ENCODE data around the gene PSMD11.
"Not testable (repeated sequence)": the region's sequence is repeated elsewhere in the genome, so short reads cannot be mapped to it uniquely, and the experiment has no call there.

The PSMD11 gene

GRCh38 chr17:32444301-32445073, at the start of gene PSMD11:
TSS of gene PSMD11 (plus strand) at chr17:32444510. CDS start at chr17:32444524, 14 bp downstream.
- peak; percentile 98 for DNase-seq

GRCh38 chr17:32396343-32396742, 48.0 kb upstream of the PSMD11 start:
- no peak for DNase-seq

GRCh38 chr17:32398946-32399345, 45.4 kb upstream of the PSMD11 start:
- DNase-seq = no peak

- not testable (repeated sequence) for DNase-seq
Measured at GRCh38 chr17:32410085-32410484, 34.2 kb upstream of the PSMD11 start.

GRCh38 chr17:32426894-32427293, 17.4 kb upstream of the PSMD11 start:
- DNase-seq = no peak

DNA sequence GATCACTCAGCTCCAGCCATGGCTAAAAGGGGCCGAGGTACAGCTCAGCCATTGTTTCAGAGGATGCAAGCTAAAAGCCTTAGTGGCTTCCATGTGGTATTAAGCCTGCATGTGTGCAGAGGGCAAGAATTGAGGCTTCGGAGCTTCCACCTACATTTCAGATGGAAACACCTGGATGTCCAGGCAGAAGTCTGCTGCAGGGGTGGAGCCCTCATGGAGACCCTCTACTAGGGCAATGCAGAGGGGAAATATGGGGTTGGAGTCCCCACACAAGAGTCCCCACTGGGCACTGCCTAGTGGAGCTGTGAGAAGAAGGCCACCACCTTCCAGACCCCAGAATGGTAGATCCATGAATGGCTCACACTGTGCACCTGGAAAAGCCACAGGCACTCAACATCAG, 14.7 kb upstream of the PSMD11 start:
- no peak for DNase-seq

GRCh38 chr17:32440722-32441121, 3.6 kb upstream of the PSMD11 start:
- DNase-seq = no peak

GRCh38 chr17:32441886-32442285, 2.4 kb upstream of the PSMD11 start:
- DNase-seq = no peak

- DNase-seq = no peak
Measured at GRCh38 chr17:32443827-32444300, 446 bp upstream of the PSMD11 start.

- peak; percentile 4 for DNase-seq
Measured at GRCh38 chr17:32445074-32445415, 735 bp downstream of the PSMD11 start.

DNA sequence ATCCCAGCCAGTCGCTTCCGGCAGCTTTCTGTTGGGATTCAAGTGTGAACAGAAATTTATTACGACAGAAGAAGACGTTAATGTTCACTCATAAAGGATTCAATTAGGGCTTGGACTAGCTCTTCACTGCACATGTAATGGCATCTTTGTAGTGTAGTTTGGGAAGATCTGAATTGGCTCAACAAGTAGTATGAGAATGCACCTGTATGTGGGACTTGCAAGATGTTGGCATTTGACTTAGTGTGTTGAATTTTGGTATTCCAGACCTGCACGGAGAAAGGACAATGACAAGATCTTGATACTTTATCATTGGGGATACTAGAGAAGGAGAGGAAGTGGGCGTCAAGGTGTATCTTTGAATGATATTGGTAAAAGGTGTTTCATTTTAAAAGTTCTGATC, 1.2 kb downstream of the PSMD11 start:
- DNase-seq = no peak

DNA sequence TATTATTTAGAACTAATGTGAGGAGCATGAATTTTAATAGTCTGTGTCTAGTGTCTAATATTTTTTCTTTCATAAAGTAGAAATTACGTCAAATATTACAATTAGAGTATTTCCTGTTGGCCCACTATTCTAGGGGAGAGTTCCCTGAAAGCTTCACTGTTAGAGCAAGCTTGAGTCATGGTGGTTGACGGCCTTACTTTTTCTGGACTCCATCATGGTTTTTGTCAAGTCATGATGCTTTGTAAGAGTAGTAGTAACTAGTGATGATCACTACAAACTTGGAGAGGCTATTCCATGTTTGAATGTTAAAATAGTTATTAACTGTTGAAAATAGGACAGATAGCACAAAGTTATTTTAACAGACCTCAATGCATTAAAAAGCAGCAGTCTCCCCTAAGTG, 1.7 kb downstream of the PSMD11 start:
- no peak for DNase-seq

DNA sequence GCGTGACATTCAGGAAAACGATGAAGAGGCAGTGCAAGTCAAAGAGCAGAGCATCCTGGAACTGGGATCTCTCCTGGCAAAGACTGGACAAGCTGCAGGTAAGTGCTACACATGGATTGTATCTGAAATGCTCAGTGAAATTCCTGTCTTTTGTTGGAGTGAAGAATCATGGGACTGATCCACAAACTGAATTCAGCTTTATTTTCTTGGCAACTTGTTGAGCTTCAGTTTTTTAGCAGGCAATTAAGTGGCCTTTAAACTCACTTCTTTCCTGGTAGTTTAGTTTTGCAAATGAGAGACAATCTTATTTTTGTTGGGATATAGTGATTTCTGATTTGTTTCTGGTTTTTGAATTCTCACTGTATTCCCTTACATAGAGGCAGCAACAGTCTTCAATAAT, 2.6 kb downstream of the PSMD11 start:
- DNase-seq = no peak

DNA sequence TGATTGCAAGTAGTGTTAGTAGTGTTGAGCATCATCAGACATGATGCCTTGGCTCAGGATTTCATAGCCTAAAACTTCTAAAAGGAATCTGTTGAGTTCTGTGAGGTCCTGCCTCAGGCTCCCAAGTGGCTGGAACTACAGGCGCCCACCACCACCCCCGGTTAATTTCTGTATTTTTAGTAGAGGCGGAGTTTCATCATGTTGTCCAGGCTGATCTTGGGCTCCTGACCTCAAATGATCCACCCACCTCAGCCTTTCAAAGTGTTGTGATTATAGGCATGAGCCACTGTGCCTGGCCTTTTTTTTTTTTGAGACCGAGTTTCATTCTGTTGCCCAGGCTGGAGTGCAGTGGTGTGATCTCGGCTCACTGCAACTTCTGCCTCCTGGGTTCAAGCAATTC, 5.7 kb downstream of the PSMD11 start:
- no peak for DNase-seq

DNA sequence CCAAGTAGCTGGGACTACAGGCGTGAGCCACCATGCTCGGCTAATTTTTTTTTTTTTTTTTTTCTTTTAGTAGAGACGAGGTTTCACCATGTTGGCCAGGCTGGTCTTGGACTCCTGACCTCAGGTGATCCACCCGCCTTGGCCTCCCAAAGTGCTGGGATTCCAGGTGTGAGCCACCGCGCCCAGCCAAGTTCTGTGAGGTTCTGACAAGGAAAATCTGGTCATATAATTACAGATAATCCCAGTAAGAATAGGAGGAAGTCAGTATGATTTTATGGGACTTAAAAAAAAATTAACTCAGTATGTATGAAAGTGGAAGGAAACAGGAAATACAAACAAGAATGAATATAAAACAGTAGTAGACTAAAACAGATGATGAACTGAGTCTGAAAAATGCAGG, 6.1 kb downstream of the PSMD11 start:
- DNase-seq = not testable (repeated sequence)

- DNase-seq = no peak
Measured at GRCh38 chr17:32451879-32452278, 7.6 kb downstream of the PSMD11 start.

GRCh38 chr17:32452281-32452680, 8.0 kb downstream of the PSMD11 start:
- DNase-seq = no peak

DNA sequence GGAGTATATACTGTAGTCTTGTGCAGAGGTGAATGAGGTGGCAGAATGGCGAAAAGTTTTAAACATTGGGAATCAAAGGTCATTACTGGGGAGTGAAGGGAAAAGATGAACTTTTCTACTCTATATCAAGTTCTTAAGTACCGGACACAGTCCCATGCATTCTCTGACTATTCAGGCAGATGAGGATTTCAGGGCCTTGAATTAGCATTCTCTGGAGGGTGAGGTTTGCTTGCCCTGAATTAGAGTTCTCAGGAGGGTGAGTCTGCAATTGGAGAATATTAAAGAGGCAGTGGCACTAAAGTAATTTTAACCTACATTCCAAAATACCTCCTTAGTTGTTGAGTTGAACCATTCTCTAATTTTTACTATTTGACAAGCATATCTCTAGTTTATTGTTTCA, 9.1 kb downstream of the PSMD11 start:
- DNase-seq = no peak

GRCh38 chr17:32458371-32458770, 14.1 kb downstream of the PSMD11 start:
- DNase-seq = no peak

DNA sequence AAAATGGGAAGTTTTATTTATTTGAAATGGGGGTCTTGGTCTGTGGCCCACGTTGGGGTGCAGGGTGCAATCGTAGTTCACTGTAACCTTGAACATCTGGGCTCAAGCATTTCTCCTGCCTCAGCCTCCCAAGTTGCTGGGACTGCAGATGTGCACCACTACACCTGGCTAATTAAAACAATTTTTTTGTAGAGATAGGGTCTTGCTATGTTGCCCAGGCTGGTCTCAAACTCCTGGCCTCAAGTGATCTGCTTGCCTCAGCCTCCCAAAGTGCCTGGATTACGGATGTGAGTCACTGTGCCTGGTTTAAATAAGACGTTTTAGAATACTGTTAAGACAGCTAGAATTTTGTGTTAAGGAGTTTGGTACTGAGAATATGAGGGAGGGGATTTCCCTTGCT, 15.7 kb downstream of the PSMD11 start:
- no peak for DNase-seq

- no peak for DNase-seq
Measured at GRCh38 chr17:32461498-32461852, 17.2 kb downstream of the PSMD11 start.

DNA sequence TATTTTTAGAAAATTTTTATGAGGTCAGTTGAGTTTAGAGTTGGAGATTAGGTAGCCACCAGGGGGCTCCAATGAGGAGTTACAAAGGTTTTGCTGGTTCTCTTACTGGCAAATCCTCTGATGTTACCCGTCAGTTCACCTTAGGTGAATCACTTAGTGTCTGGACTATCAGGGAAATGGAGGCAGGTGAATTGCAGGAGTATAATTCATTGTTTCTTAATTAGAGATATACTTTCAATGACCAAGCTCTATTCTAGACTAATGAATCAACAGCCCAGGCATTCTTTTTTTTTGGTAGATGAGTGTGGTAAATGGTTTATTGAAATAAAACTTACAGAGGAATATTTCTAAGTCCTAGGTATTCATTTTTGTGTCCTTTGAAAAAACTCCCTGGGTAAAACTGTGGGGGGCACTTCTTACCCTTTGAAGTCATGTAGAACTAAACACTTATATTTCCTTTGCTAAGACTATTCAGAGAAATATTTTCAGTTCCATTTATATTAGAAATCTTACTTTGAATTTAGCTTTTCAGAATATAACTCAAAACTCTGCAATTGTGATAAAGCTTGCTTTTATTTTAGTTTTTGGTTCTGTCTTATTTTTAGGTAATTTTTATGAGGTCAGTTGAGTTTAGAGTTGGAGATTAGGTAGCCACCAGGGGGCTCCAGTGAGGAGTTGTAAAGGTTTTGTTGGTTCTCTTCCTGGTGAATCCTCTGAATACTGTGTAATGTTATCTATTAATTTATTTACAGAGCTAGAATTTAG, 17.7 kb downstream of the PSMD11 start:
- DNase-seq = peak; percentile 46

DNA sequence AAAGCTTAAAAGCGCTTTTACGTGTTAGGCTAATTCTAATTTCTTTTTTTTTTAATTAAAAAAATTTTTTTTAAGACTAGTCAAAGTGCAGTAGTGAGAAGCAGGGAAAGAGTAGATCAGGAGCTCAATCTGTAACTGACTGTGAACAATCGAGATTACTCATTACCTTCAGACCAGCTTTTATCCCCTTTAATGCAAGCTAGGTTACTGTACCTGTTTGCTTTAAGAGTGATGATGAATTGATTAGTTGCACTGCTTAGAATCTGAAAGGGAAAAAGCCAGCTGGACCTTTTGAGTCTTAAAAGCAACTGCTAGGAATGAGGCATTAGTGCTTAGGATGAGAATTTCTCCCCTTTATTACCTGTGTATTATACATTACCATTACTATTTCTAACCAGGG, 19.0 kb downstream of the PSMD11 start:
- no peak for DNase-seq

DNA sequence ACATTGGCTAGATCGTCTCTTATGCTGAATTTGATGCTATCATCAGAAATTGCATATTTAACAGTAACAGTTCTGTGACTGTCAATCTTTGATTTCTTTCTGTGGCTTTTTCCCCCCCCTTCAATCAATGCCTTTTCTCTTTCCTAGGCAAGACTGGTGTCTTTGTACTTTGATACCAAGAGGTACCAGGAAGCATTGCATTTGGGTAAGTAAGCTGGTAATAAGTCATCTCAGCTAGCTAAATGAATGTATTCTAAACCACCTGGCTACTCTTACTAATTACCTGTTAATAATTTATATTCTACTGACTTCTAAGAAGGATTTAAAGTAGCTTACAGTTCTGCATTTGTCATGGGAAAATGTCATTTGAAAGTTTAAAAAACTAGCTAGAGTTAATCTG, 20.1 kb downstream of the PSMD11 start:
- no peak for DNase-seq

DNA sequence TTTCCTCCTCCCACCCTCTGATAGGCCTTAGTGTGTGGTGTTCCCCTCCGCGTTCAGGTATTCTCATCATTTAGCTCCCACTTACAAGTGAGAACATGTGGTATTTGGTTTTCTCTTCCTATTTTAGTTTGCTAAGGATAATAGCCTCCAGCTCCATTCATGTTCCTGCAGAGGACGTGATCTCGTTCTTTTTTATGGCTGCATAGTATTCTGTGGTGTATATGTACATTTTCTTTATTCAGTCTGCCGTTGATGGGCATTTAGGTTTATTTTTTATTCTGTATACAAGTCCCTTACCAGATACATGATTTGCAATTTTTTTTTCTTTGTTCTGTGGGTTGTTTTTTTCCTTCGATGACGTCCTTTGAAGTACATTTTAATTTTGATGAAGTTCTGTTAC, 23.6 kb downstream of the PSMD11 start:
- DNase-seq = no peak
